K562 (cell line): ENCODE data around the gene SMAP2. TPM values are rescaled to one million over a fixed set of nuclear protein-coding genes. Genes with fewer than 3 reads are reported as not detected.
A peak's percentile ranks its signal among the peaks of the same experiment; 100 is the strongest.

Source experiments
- CBFA2T2 ChIP-seq: fragments of 450-650 bp; conservative IDR thresholded peaks from 2 replicates; pipeline ENCODE4 v1.6.1; 2017; ENCODE audit warnings: mild to moderate bottlenecking
- CBX1 ChIP-seq: sonication (generic); IDR thresholded peaks from 2 replicates; pipeline ENCODE4 v1.6.1; 2016; ENCODE audit warnings: antibody characterized with exemption, low read depth, mild to moderate bottlenecking
- CEBPG ChIP-seq, 3 experiments: fragments of 200-800 bp in 1 of 3; sonication (Bioruptor generic) in 1 of 3; sonication (generic) in 1 of 3; formaldehyde crosslinking in 1 of 3; IDR thresholded peaks in 2 of 3; conservative IDR thresholded peaks in 1 of 3; 2 replicates each; pipeline versions ENCODE4 v1.6.1 to v1.8.0; 2016 to 2022; ENCODE audit warnings: missing compliant biosample characterization in 2 of 3, missing genetic modification characterization in 2 of 3, mild to moderate bottlenecking in 1 of 3, missing genetic modification reagents in 1 of 3
- ERF ChIP-seq: fragments of 450-650 bp; formaldehyde crosslinking; IDR thresholded peaks from 2 replicates; pipeline ENCODE4 v1.4.0; 2020; ENCODE audit warnings: mild to moderate bottlenecking, mixed read lengths
- GABPB1 ChIP-seq: sonication (generic); formaldehyde crosslinking; IDR thresholded peaks from 2 replicates; pipeline ENCODE4 v1.8.0; 2022; ENCODE audit warnings: mild to moderate bottlenecking, missing genetic modification reagents
- HDAC3 ChIP-seq: fragments of 450-650 bp; IDR thresholded peaks from 2 replicates; pipeline ENCODE4 v1.6.1; 2018; ENCODE audit warnings: borderline replicate concordance, mild to moderate bottlenecking, moderate library complexity; ENCODE audit not compliant: partially characterized antibody
- JUN ChIP-seq, 2 experiments: sonication (generic) in 1 of 2; formaldehyde crosslinking in 1 of 2; IDR thresholded peaks; 2 replicates each; pipeline versions ENCODE4 v1.6.1 to v1.8.0; 2012 to 2022; ENCODE audit warnings: borderline replicate concordance in 2 of 2, mild to moderate bottlenecking in 2 of 2, improper control_type of control experiment in 1 of 2, low read depth in 1 of 2, low read length in 1 of 2, missing genetic modification reagents in 1 of 2
- KDM2B ChIP-seq: fragments of 250-450 bp; sonication (Bioruptor Pico); IDR thresholded peaks from 2 replicates; pipeline ENCODE4 v1.8.0; 2021; ENCODE audit warnings: mild to moderate bottlenecking, moderate library complexity
- MTA1 ChIP-seq: fragments of 450-650 bp; IDR thresholded peaks from 2 replicates; pipeline ENCODE4 v1.6.1; 2017; ENCODE audit warnings: borderline replicate concordance
- MTA2 ChIP-seq: fragments of 450-650 bp; IDR thresholded peaks from 2 replicates; pipeline ENCODE4 v1.6.1; 2016; ENCODE audit warnings: low read depth
- SP1 ChIP-seq: sonication (generic); formaldehyde crosslinking; IDR thresholded peaks from 2 replicates; pipeline ENCODE4 v1.8.1; 2022; ENCODE audit warnings: mild to moderate bottlenecking, missing genetic modification reagents
- SREBF1 ChIP-seq: fragments of 150-350 bp; IDR thresholded peaks from 2 replicates; pipeline ENCODE4 v1.6.1; 2014; ENCODE audit warnings: antibody characterized with exemption, low read depth, low read length, borderline replicate concordance
- THAP7 ChIP-seq: fragments of 250-450 bp; sonication (Bioruptor Pico); IDR thresholded peaks from 2 replicates; pipeline ENCODE4 v1.5.0; 2021
- ZBTB11 ChIP-seq, 3 experiments: fragments of 200-800 bp in 1 of 3; fragments of 250-450 bp in 1 of 3; fragments of 450-650 bp in 1 of 3; sonication (Bioruptor Pico) in 1 of 3; sonication (Bioruptor generic) in 1 of 3; formaldehyde crosslinking in 1 of 3; IDR thresholded peaks; 2 replicates each; pipeline versions ENCODE4 v1.6.1 to v1.8.0; 2016 to 2022; ENCODE audit warnings: mild to moderate bottlenecking in 2 of 3, missing genetic modification characterization in 2 of 3, missing compliant biosample characterization in 1 of 3, moderate library complexity in 1 of 3
- ZBTB9 ChIP-seq: fragments of 450-650 bp; formaldehyde crosslinking; IDR thresholded peaks from 2 replicates; pipeline ENCODE4 v1.4.0; 2020; ENCODE audit warnings: mild to moderate bottlenecking, moderate library complexity
- ZKSCAN8 ChIP-seq: fragments of 200-800 bp; sonication (Bioruptor generic); IDR thresholded peaks from 2 replicates; pipeline ENCODE4 v1.6.1; 2016; ENCODE audit warnings: missing genetic modification characterization, missing compliant biosample characterization
- ZNF174 ChIP-seq: fragments of 250-450 bp; sonication (Bioruptor Pico); IDR thresholded peaks from 2 replicates; pipeline ENCODE4 v1.4.0; 2020; ENCODE audit warnings: mild to moderate bottlenecking
- ZNF3 ChIP-seq: fragments of 250-450 bp; sonication (Bioruptor Pico); IDR thresholded peaks from 2 replicates; pipeline ENCODE4 v1.5.0; 2021; ENCODE audit warnings: mild to moderate bottlenecking, moderate library complexity
- ZNF311 ChIP-seq: fragments of 250-450 bp; sonication (Bioruptor Pico); IDR thresholded peaks from 2 replicates; pipeline ENCODE4 v1.4.0; 2020; ENCODE audit warnings: mild to moderate bottlenecking, moderate library complexity
- ZNF347 ChIP-seq: fragments of 450-650 bp; formaldehyde crosslinking; IDR thresholded peaks from 2 replicates; pipeline ENCODE4 v1.4.0; 2020; ENCODE audit warnings: low read depth, mild to moderate bottlenecking, moderate library complexity
- ZNF445 ChIP-seq: fragments of 250-450 bp; sonication (Bioruptor Pico); IDR thresholded peaks from 2 replicates; pipeline ENCODE4 v1.4.0; 2020; ENCODE audit warnings: low read depth, mild to moderate bottlenecking, moderate library complexity
- ZNF507 ChIP-seq: conservative IDR thresholded peaks from 2 replicates; pipeline ENCODE4 v1.6.1; 2017; ENCODE audit warnings: missing genetic modification characterization, missing compliant biosample characterization
- polyA plus RNA-seq, 8 experiments: library from polyadenylated mRNA; depleted of rRNA in 4 of 8; stranded (reverse) in 5 of 8; unstranded in 3 of 8; fragments of >200 nt; fragmentation: Nextera tagmentation in 2 of 8; fragmentation: Illumina TruSeq in 1 of 8; extraction: Ambion mirVana in 2 of 8; extraction: Trizol in 1 of 8; gene quantifications; 2 replicates each; pipeline versions ENCODE4 v1.2.1 to v1.2.3, GENCODE V29; 2011 to 2014; ENCODE audit warnings: inconsistent platforms in 1 of 8, missing spikeins in 1 of 8
- total RNA-seq, 7 experiments: library from RNA; depleted of rRNA in 6 of 7; stranded (reverse); fragments of >200 nt in 6 of 7; fragmentation: Illumina TruSeq in 2 of 7; extraction: Trizol in 2 of 7; gene quantifications; 2 replicates each; pipeline versions ENCODE4 v1.2.1 to v1.2.3, GENCODE V29; 2011 to 2021; ENCODE audit warnings: low replicate concordance in 1 of 7

The SMAP2 gene
- total and polyA plus RNA-seq, 9 of the 15 experiments (the other 6 are each of a cell fraction or from before 2014, with no cell fraction given): 38.7 to 212 (median 94.1) TPM

GRCh38 chr1:40449684-40450494 lies 76.4 kb downstream of the SMAP2 start, which contains the start of gene ZFP69B (continued):
- TF ChIP-seq ZBTB9 (CRISPR knock-in tag): peak; percentile 11; the same call in 1 of the 2 replicates
- TF ChIP-seq ZNF174 (CRISPR knock-in tag): no peak
- TF ChIP-seq ZBTB11 (CRISPR knock-in tag; IDR thresholded peaks at IDR 0.05): peak in 1 of 3 experiments; percentile 57; a peak in 1 of 6 replicates
- no peak for TF ChIP-seq SREBF1
- TF ChIP-seq KDM2B (CRISPR knock-in tag): no peak
- no peak for TF ChIP-seq MTA1
- TF ChIP-seq GABPB1 (CRISPR knock-in tag): peak; percentile 61
- no peak for TF ChIP-seq ZNF347 (CRISPR knock-in tag)
- TF ChIP-seq CEBPG (CRISPR knock-in tag; IDR thresholded peaks at IDR 0.05): 0 out of 2 replicates have a peak, but pooled peaks have one; percentile 9
- TF ChIP-seq CEBPG (tag; conservative IDR thresholded peaks at IDR 0.05 in 1 of 2, IDR thresholded peaks at IDR 0.05 in 1 of 2): no peak
- no peak for TF ChIP-seq ZNF507 (tag)
- TF ChIP-seq ZKSCAN8 (CRISPR knock-in tag): no peak
- peak; percentile 65; the same call in 1 of the 2 replicates for TF ChIP-seq CBX1
- 0 out of 2 replicates have a peak, but pooled peaks have one; percentile 45 for TF ChIP-seq ERF
- TF ChIP-seq SP1 (CRISPR knock-in tag): 0 out of 2 replicates have a peak, but pooled peaks have one; percentile 36
- TF ChIP-seq CBFA2T2: no peak
- no peak for TF ChIP-seq THAP7 (CRISPR knock-in tag)
- TF ChIP-seq ZNF311: no peak
- no peak for TF ChIP-seq MTA2
- no peak for TF ChIP-seq ZNF445 (CRISPR knock-in tag)
- no peak for TF ChIP-seq JUN (IDR thresholded peaks at IDR 0.05; ENCODE audit: borderline replicate concordance, low read depth, low read length)
- TF ChIP-seq JUN (CRISPR knock-in tag; IDR thresholded peaks at IDR 0.05; ENCODE audit: borderline replicate concordance): 0 out of 2 replicates have a peak, but pooled peaks have one; percentile 20
- TF ChIP-seq ZNF3 (CRISPR knock-in tag): no peak
- peak; percentile 3 for TF ChIP-seq HDAC3
